NOMO-1 treated with dmso at 0.1 percent for 144 hours (cell line): ENCODE measurements around the gene IRGQ.

Source experiments
- DNase-seq: peaks from one replicate; lab custom pipeline; 2025; ENCODE audit not compliant: unreplicated experiment; lab: John Stamatoyannopoulos, UW

Gene IRGQ

DNA sequence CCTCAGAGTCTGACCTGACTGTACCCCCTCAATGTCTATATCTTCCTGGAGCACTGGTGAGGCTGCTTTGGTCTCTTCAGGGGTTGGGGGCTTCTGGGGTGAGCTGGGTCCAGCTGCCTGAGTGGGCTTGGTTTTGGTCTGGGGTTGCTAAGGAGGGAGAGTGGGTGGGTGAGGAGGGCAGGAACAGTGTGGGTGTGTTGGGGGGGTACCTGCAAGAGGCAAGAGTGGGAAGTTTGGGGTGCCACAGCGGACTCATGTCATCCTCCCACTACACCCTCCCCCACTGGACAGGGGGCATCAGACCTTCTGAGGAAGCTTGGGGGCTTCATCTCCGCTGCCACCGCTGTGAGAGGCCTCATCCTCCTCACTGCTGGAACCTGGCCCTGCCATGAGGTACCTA lies 49.4 kb downstream of the IRGQ start:
- DNase-seq, result no peak

DNA sequence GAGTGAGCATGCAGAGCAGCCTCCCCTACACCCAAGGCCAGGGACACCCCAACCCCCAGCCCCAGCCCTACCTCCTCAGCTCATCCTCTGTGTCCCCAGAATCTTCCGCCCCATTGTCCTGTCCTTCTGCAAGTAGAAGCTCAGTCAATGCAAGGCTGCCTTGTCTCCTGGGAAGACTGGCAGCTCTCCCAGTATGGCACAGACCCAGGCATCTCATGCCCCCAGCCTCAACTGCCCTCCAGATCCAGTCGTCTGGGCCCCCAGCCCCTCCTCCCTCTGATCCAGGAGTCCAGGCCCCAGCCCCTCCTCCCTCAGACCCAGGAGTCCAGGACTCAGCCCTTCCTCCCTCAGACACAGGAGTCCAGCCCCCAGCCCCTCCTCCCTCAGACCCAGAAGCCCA lies 50.0 kb downstream of the IRGQ start:
- no peak for DNase-seq

DNA sequence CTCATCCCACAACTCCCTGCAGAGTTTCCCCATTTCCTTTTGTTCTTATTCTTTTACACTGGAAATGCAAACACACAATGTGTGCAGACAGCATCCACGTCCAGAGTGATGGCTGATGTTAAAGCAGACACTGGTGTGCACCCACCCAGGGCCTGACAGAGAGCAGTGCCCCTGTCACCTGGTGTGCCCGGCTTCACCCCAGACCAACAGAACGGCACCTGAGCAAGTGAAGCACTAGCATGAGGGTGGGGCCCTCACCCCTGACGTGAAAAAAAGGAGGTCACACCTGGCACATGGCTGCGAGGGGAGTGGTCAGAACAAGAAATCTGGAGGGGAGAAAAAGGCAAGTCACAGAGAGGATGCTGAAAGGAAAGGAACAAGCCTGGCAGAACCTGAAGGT lies 50.7 kb downstream of the IRGQ start:
- DNase-seq, result no peak

DNA sequence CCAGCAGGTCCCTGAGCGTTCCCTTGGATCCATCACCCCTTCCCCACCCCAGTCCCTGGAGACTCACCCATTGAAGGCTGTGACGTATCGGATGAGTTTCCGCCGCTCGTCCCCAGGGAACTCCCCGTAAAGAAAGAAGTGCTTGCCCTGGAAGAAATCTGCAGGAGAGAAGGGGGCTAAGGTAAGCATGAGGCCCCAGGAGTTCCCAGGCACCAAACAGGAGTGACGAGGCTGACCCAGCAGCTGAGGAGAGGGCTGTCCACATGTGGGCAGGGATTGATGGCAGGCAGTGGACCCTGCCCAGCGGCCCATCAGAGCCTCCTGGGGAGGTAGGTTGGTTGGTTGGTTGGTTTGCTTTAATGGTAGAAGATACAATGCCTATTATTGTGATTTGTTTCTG lies 51.9 kb downstream of the IRGQ start:
- no peak for DNase-seq

GRCh38 chr19:43541920-43542650 lies 53.8 kb downstream of the IRGQ start:
- DNase-seq, result no peak

- no peak for DNase-seq
These were observed 55.6 kb downstream of the IRGQ start for GRCh38 chr19:43540381-43540780.

DNA sequence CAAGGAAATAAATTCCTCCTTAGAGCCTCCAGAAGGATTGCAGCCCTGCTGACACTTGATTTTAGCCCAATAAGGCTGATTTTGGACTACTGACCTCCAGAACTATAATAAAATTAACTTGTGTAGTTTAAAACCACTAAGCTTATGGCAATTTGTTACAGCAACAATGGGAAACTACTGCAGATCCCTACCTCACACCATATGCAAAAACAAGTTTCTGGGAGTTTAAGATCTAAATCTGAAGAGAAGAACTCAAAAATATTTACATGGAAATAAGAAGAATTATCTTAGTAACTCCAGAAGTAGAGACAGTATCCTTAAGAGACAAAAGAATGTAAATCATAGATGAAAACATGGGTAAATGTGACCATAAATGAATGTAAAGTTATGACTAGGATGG lies 57.0 kb downstream of the IRGQ start:
- no peak for DNase-seq

GRCh38 chr19:43534816-43535761 lies 60.8 kb downstream of the IRGQ start:
- DNase-seq, result no peak
